Liver (tissue), 9 donors: Measurements from ENCODE around the gene SGPP2. TPM values are rescaled to one million over a fixed set of nuclear protein-coding genes. Genes with fewer than 3 reads are reported as not detected.

ENCODE experiments used
- DNase-seq: peaks from one replicate; pipeline ENCODE4 v3.0.0-alpha.2; 2017; ENCODE audit warnings: low spot score
- H3K27ac ChIP-seq, 2 donors: one replicate each; pipeline ENCODE4 v1.7.0; 2013; ENCODE audit warnings: inconsistent platforms in 2 of 2, low read length in 2 of 2, control low read depth in 1 of 2, low read depth in 1 of 2, mild to moderate bottlenecking in 1 of 2
- H3K27me3 ChIP-seq, 4 donors: one replicate each; pipeline versions ENCODE4 v1.6.1 to v1.7.0; 2013; ENCODE audit warnings: low read length in 3 of 4, inconsistent platforms in 1 of 4, mild to moderate bottlenecking in 1 of 4, moderate library complexity in 1 of 4; ENCODE audit not compliant: control insufficient read depth in 4 of 4, insufficient read depth in 4 of 4
- H3K36me3 ChIP-seq, 4 donors: one replicate each; pipeline versions ENCODE4 v1.6.1 to v1.7.0; 2013; ENCODE audit warnings: low read length in 3 of 4, mild to moderate bottlenecking in 3 of 4, low read depth in 1 of 4, moderate library complexity in 1 of 4; ENCODE audit not compliant: control insufficient read depth in 4 of 4, insufficient read depth in 3 of 4
- H3K4me1 ChIP-seq, 4 donors: one replicate each; pipeline versions ENCODE4 v1.6.1 to v1.7.0; 2013; ENCODE audit warnings: low read length in 3 of 4, mild to moderate bottlenecking in 3 of 4, moderate library complexity in 1 of 4; ENCODE audit not compliant: control insufficient read depth in 4 of 4, insufficient read depth in 4 of 4
- H3K4me3 ChIP-seq, 3 donors: one replicate each; pipeline versions ENCODE4 v1.6.1 to v1.7.0; 2013; ENCODE audit warnings: low read length in 3 of 3, control low read depth in 1 of 3, low read depth in 1 of 3, mild to moderate bottlenecking in 1 of 3
- H3K9ac ChIP-seq, 2 donors: one replicate each; pipeline ENCODE4 v1.7.0; 2013; ENCODE audit warnings: low read length in 2 of 2, mild to moderate bottlenecking in 2 of 2, moderate library complexity in 2 of 2, control low read depth in 1 of 2, low read depth in 1 of 2
- H3K9me3 ChIP-seq, 4 donors: one replicate each; pipeline versions ENCODE4 v1.6.1 to v1.7.0; 2013; ENCODE audit warnings: low read length in 3 of 4; ENCODE audit not compliant: control insufficient read depth in 4 of 4
- CTCF ChIP-seq: fragments of 150-350 bp; IDR thresholded peaks from 2 replicates; pipeline ENCODE4 v1.5.1; 2017; ENCODE audit warnings: improper control_type of control experiment, low read depth, low read length; ENCODE audit not compliant: missing input control
- EGR1 ChIP-seq, 2 donors: IDR thresholded peaks; 2 replicates each; pipeline ENCODE4 v1.6.1; 2016 to 2018; ENCODE audit warnings: antibody characterized with exemption in 2 of 2, low read depth in 2 of 2
- FOXA1 ChIP-seq: IDR thresholded peaks from 2 replicates; pipeline ENCODE4 v1.6.1; 2016; ENCODE audit warnings: antibody characterized with exemption
- FOXA2 ChIP-seq: IDR thresholded peaks from 2 replicates; pipeline ENCODE4 v1.6.1; 2016; ENCODE audit warnings: antibody characterized with exemption
- HNF4A ChIP-seq, 2 donors: conservative IDR thresholded peaks; 2 replicates each; pipeline ENCODE4 v1.6.1; 2016; ENCODE audit warnings: antibody characterized with exemption in 2 of 2, mild to moderate bottlenecking in 2 of 2
- HNF4G ChIP-seq: IDR thresholded peaks from 2 replicates; pipeline ENCODE4 v1.6.1; 2016; ENCODE audit warnings: antibody characterized with exemption
- JUND ChIP-seq, 2 donors: IDR thresholded peaks; 2 replicates each; pipeline ENCODE4 v1.6.1; 2016; ENCODE audit warnings: antibody characterized with exemption in 2 of 2
- MAX ChIP-seq: IDR thresholded peaks from 2 replicates; pipeline ENCODE4 v1.6.1; 2016; ENCODE audit warnings: antibody characterized with exemption
- SP1 ChIP-seq: IDR thresholded peaks from 2 replicates; pipeline ENCODE4 v1.6.1; 2018; ENCODE audit warnings: antibody characterized with exemption, mild to moderate bottlenecking
- WGBS: extraction: QIAGEN DNeasy Blood & Tissue Kit; methylation state at CpG from one replicate; pipeline ENCODE4 v1.1.7; 2013; 5-methylcytosine and 5-hydroxymethylcytosine counted together
- polyA plus RNA-seq, 2 donors: library from polyadenylated mRNA; stranded (reverse) in 1 of 2; unstranded in 1 of 2; fragments of 200-250 nt in 1 of 2; fragments of >200 nt in 1 of 2; fragmentation: Nextera tagmentation in 1 of 2; extraction: Ambion mirVana in 1 of 2; gene quantifications; one replicate each; pipeline versions ENCODE4 v1.2.1 to v1.2.3, GENCODE V29; 2013 to 2015
- total RNA-seq, 2 donors: library from RNA; depleted of rRNA; stranded (reverse); fragments of >200 nt; gene quantifications; one replicate each; pipeline ENCODE4 v1.2.3, GENCODE V29; 2014
- TF ChIP-seq, protein P1 (sequence below): IDR thresholded peaks from 2 replicates; pipeline ENCODE4 v1.6.1; 2016; ENCODE audit warnings: antibody characterized with exemption
- TF ChIP-seq, protein P2 (sequence below): IDR thresholded peaks from 2 replicates; pipeline ENCODE4 v1.6.1; 2016; ENCODE audit warnings: antibody characterized with exemption
- TF ChIP-seq, protein P3 (sequence below): IDR thresholded peaks from 2 replicates; pipeline ENCODE4 v1.6.1; 2016; ENCODE audit warnings: antibody characterized with exemption, mild to moderate bottlenecking
- donor health status: healthy.
- donor health status: healthy.
- donor health status: healthy.
- donor health status: healthy.
- donor health status: healthy.

Gene SGPP2
- total and polyA plus RNA-seq, 4 donors = 0.16 to 0.33 (median 0.31) TPM; not detected in 1

DNA sequence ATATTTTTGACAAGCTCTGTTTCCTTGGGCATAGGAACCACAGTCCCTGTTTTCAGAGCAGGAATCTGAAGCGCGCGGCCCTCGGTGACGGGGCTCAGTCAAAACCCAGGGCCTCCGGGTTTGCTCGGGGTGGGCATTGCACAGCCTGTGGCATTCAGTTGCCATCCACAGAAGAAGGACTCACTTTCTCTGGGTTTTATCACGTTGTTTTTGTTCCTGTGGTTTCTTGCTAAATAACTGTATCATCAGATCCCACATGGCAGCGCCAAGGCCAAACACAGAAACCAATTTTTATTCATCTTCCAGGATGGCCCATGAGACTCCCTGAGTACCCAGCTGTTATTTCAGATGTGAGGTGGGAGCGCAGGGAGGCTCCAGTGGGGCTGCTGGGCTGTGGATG lies 35.6 kb downstream of the SGPP2 start (continued):
- TF ChIP-seq, protein P1, sequence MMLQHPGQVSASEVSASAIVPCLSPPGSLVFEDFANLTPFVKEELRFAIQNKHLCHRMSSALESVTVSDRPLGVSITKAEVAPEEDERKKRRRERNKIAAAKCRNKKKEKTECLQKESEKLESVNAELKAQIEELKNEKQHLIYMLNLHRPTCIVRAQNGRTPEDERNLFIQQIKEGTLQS = no peak
- TF ChIP-seq CTCF (no peak), FOXA1 (no peak)

DNA sequence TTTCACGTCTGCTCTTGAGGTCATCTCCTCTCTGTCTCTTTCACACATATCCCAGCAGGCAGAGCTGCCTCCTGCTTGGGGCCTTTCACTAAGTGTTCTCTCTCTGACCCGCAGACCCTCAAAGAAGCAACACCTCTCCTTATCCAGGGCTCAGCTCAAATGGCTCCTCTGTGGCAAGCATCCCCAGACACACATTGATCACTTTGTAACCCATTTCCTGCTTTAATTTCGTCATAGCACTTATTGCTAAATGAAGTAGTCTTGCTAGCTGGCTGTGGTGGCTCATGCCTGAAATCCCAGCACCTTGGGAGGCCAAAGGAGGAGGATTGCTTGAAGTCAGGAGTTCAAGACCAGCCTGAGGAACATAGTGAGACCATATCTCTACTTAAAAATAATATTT lies 41.4 kb downstream of the SGPP2 start:
- TF ChIP-seq, protein P2, sequence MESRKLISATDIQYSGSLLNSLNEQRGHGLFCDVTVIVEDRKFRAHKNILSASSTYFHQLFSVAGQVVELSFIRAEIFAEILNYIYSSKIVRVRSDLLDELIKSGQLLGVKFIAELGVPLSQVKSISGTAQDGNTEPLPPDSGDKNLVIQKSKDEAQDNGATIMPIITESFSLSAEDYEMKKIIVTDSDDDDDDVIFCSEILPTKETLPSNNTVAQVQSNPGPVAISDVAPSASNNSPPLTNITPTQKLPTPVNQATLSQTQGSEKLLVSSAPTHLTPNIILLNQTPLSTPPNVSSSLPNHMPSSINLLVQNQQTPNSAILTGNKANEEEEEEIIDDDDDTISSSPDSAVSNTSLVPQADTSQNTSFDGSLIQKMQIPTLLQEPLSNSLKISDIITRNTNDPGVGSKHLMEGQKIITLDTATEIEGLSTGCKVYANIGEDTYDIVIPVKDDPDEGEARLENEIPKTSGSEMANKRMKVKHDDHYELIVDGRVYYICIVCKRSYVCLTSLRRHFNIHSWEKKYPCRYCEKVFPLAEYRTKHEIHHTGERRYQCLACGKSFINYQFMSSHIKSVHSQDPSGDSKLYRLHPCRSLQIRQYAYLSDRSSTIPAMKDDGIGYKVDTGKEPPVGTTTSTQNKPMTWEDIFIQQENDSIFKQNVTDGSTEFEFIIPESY = no peak
- TF ChIP-seq JUND (IDR thresholded peaks at IDR 0.05) = no peak
- TF ChIP-seq, protein P3, sequence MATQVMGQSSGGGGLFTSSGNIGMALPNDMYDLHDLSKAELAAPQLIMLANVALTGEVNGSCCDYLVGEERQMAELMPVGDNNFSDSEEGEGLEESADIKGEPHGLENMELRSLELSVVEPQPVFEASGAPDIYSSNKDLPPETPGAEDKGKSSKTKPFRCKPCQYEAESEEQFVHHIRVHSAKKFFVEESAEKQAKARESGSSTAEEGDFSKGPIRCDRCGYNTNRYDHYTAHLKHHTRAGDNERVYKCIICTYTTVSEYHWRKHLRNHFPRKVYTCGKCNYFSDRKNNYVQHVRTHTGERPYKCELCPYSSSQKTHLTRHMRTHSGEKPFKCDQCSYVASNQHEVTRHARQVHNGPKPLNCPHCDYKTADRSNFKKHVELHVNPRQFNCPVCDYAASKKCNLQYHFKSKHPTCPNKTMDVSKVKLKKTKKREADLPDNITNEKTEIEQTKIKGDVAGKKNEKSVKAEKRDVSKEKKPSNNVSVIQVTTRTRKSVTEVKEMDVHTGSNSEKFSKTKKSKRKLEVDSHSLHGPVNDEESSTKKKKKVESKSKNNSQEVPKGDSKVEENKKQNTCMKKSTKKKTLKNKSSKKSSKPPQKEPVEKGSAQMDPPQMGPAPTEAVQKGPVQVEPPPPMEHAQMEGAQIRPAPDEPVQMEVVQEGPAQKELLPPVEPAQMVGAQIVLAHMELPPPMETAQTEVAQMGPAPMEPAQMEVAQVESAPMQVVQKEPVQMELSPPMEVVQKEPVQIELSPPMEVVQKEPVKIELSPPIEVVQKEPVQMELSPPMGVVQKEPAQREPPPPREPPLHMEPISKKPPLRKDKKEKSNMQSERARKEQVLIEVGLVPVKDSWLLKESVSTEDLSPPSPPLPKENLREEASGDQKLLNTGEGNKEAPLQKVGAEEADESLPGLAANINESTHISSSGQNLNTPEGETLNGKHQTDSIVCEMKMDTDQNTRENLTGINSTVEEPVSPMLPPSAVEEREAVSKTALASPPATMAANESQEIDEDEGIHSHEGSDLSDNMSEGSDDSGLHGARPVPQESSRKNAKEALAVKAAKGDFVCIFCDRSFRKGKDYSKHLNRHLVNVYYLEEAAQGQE = no peak
- no peak for TF ChIP-seq SP1
- no peak for TF ChIP-seq HNF4G
- no peak for TF ChIP-seq EGR1 (IDR thresholded peaks at IDR 0.05; ENCODE audit: low read depth in 2 of 2)
- Histone ChIP-seq H3K27me3 (peaks cover 0 to 6% (median 0%) of the 10 kb centered on the region in 4 donors), H3K36me3 (no peaks in the 10 kb centered on the region), H3K9ac (no peak overlapping the region), H3K9me3 (no peaks in the 10 kb centered on the region), H3K27ac (no peak overlapping the region), H3K4me3 (no peak overlapping the region), H3K4me1 (no peaks in the 10 kb centered on the region)
- DNase-seq = no peak
- WGBS = 59% methylated on average over 3 of the region's 3 CpGs

GRCh38 chr2:222468346-222468745 lies 44.0 kb downstream of the SGPP2 start:
- H3K4me1 ChIP-seq = no peaks in the 10 kb centered on the region
- WGBS = 80% methylated on average over 4 of the region's 4 CpGs
- H3K9ac ChIP-seq = no peak overlapping the region
- no peaks in the 10 kb centered on the region for H3K9me3 ChIP-seq
- no peak for DNase-seq
- H3K27ac ChIP-seq = no peak overlapping the region
- TF ChIP-seq, protein P2 = no peak
- TF ChIP-seq FOXA2 (no peak), MAX (no peak), HNF4A (conservative IDR thresholded peaks at IDR 0.05) (no peak), JUND (IDR thresholded peaks at IDR 0.05) (no peak)
- no peak overlapping the region for H3K4me3 ChIP-seq
- no peaks in the 10 kb centered on the region for H3K36me3 ChIP-seq
- H3K27me3 ChIP-seq = peaks cover 0 to 4% (median 0%) of the 10 kb centered on the region in 4 donors
